Nephron (organoid): Measurements from ENCODE around the gene EIF4G1.
A peak's percentile ranks its signal among the peaks of the same experiment; 100 is the strongest.

Experiments
- H3K27ac Mint-ChIP-seq, 3 experiments: 2 replicates each; pipeline ENCODE4 v1.8.0; 2020; ENCODE audit warnings: mixed read lengths in 3 of 3, mild to moderate bottlenecking in 2 of 3, moderate library complexity in 1 of 3
- H3K27me3 Mint-ChIP-seq: 2 replicates; pipeline ENCODE4 v1.8.0; 2021; ENCODE audit warnings: low read depth, mild to moderate bottlenecking, moderate library complexity, mixed read lengths
- H3K36me3 Mint-ChIP-seq: 2 replicates; pipeline ENCODE4 v1.8.0; 2020; ENCODE audit warnings: low read depth, mixed read lengths
- H3K4me1 Mint-ChIP-seq: 2 replicates; pipeline ENCODE4 v1.8.0; 2020; ENCODE audit warnings: mixed read lengths
- H3K4me3 Mint-ChIP-seq, 3 experiments: 2 replicates each; pipeline ENCODE4 v1.8.0; 2020; ENCODE audit warnings: mild to moderate bottlenecking in 3 of 3, mixed read lengths in 3 of 3, moderate library complexity in 2 of 3
- H3K9me3 Mint-ChIP-seq: 2 replicates; pipeline ENCODE4 v1.8.0; 2020; ENCODE audit warnings: mixed read lengths
- CTCF ChIP-seq, 3 experiments: fragments of 200-600 bp; sonication (generic); IDR thresholded peaks; one replicate each; pipeline ENCODE4 v1.5.0; 2021; ENCODE audit warnings: antibody characterized with exemption in 3 of 3; ENCODE audit not compliant: unreplicated experiment in 3 of 3

Gene EIF4G1

GRCh38 chr3:184341925-184342324, 27.5 kb downstream of the EIF4G1 start:
- Mint-ChIP-seq H3K9me3 (no peaks in the 10 kb centered on the region), H3K36me3 (peaks cover 17% of the 10 kb centered on the region), H3K4me3 (no peak overlapping the region), H3K4me1 (peaks cover 40% of the 10 kb centered on the region), H3K27ac (no peak overlapping the region), H3K27me3 (peaks cover 3% of the 10 kb centered on the region)
- no peak for TF ChIP-seq CTCF (IDR thresholded peaks at IDR 0.05; ENCODE audit: unreplicated experiment in 3 of 3)

GRCh38 chr3:184343200-184343876, 28.9 kb downstream of the EIF4G1 start:
- Mint-ChIP-seq H3K9me3 (no peaks in the 10 kb centered on the region), H3K27me3 (no peaks in the 10 kb centered on the region), H3K27ac (peak overlapping the region in 2 of 3 experiments; percentile 61 to 73), H3K4me3 (peak overlapping the region in 1 of 3 experiments; percentile 33), H3K4me1 (peaks cover 39% of the 10 kb centered on the region), H3K36me3 (peaks cover 19% of the 10 kb centered on the region)
- no peak for TF ChIP-seq CTCF (IDR thresholded peaks at IDR 0.05; ENCODE audit: unreplicated experiment in 3 of 3)

- H3K9me3 Mint-ChIP-seq: no peaks in the 10 kb centered on the region
- H3K27me3 Mint-ChIP-seq: no peaks in the 10 kb centered on the region
These were observed 30.3 kb downstream of the EIF4G1 start for GRCh38 chr3:184344579-184345316.

GRCh38 chr3:184345317-184346144, 31.1 kb downstream of the EIF4G1 start:
- H3K4me3 Mint-ChIP-seq: peak overlapping the region; percentile 30 to 54 (median 37)
- peaks cover 19% of the 10 kb centered on the region for H3K36me3 Mint-ChIP-seq
- no peaks in the 10 kb centered on the region for H3K9me3 Mint-ChIP-seq
- peaks cover 42% of the 10 kb centered on the region for H3K4me1 Mint-ChIP-seq
- H3K27me3 Mint-ChIP-seq: no peaks in the 10 kb centered on the region
- TF ChIP-seq CTCF (IDR thresholded peaks at IDR 0.05; ENCODE audit: unreplicated experiment in 3 of 3): peak; percentile 40 to 56 (median 42)
- peak overlapping the region; percentile 72 to 87 (median 86) for H3K27ac Mint-ChIP-seq

More at GRCh38 chr3:184344579-184345316, 30.3 kb downstream of the EIF4G1 start:
- Mint-ChIP-seq H3K4me3 (no peak overlapping the region), H3K4me1 (peaks cover 38% of the 10 kb centered on the region), H3K27ac (peak overlapping the region in 1 of 3 experiments; percentile 72), H3K36me3 (peaks cover 19% of the 10 kb centered on the region)
- no peak for TF ChIP-seq CTCF (IDR thresholded peaks at IDR 0.05; ENCODE audit: unreplicated experiment in 3 of 3)

- peak overlapping the region; percentile 80 to 96 (median 89) for H3K27ac Mint-ChIP-seq
- no peaks in the 10 kb centered on the region for H3K27me3 Mint-ChIP-seq
- H3K36me3 Mint-ChIP-seq: peaks cover 22% of the 10 kb centered on the region
- H3K4me1 Mint-ChIP-seq: peaks cover 52% of the 10 kb centered on the region
- no peak overlapping the region for H3K4me3 Mint-ChIP-seq
- TF ChIP-seq CTCF (IDR thresholded peaks at IDR 0.05; ENCODE audit: unreplicated experiment in 3 of 3): no peak
- no peaks in the 10 kb centered on the region for H3K9me3 Mint-ChIP-seq
These were observed 32.2 kb downstream of the EIF4G1 start for GRCh38 chr3:184346480-184347190.
